Activated T-helper 1 cell treated with anti-CD3 and anti-CD28 coated beads, Interleukin-12 subunit alpha, Interleukin-12 subunit beta, Interleukin-2, Interleukin-4 antibody, amounts not matched to agents 30 ng/mL and 10 ng/mL and 1 ng/mL, durations not matched to agents 14 hours and 24 hours and 36 hours (primary cell): ENCODE measurements around the gene POLR2C. TPM values are rescaled to one million over a fixed set of nuclear protein-coding genes. Genes with fewer than 3 reads are reported as not detected.

Experiments
- DNase-seq: peaks from one replicate; pipeline ENCODE4 v3.0.0; 2021; ENCODE audit warnings: low spot score
- H3K27ac Mint-ChIP-seq: one replicate; pipeline ENCODE4 v1.8.0; 2021; ENCODE audit warnings: mild to moderate bottlenecking, mixed read lengths
- H3K27me3 Mint-ChIP-seq: one replicate; pipeline ENCODE4 v1.8.0; 2022; ENCODE audit warnings: mild to moderate bottlenecking, moderate library complexity, mixed read lengths; ENCODE audit not compliant: insufficient read depth
- H3K36me3 Mint-ChIP-seq: one replicate; pipeline ENCODE4 v1.8.0; 2021; ENCODE audit warnings: low read depth, mixed read lengths
- H3K4me1 Mint-ChIP-seq: one replicate; pipeline ENCODE4 v1.8.0; 2021; ENCODE audit warnings: low read depth, mixed read lengths
- H3K4me3 Mint-ChIP-seq: one replicate; pipeline ENCODE4 v1.8.0; 2021; ENCODE audit warnings: mild to moderate bottlenecking, moderate library complexity, mixed read lengths
- H3K9me3 Mint-ChIP-seq: one replicate; pipeline ENCODE4 v1.8.0; 2021; ENCODE audit warnings: mixed read lengths
- intact Hi-C: fragments of 100-400 bp; cut with micrococcal nuclease; formaldehyde crosslinking; loops from one replicate; pipeline ENCODE4 v1.15.1; 2024
- total RNA-seq: library from RNA; stranded (reverse); gene quantifications from 2 replicates; pipeline ENCODE4 v1.2.3, GENCODE V29; 2022

Gene POLR2C
- total RNA-seq, 1 donor from 2014 or later, result 90.9 TPM

GRCh38 chr16:57514791-57515600 is 52.5 kb downstream of the POLR2C start:
- Mint-ChIP-seq H3K4me3 (no peak overlapping the region), H3K36me3 (peaks cover 6% of the 10 kb centered on the region), H3K27me3 (no peaks in the 10 kb centered on the region), H3K9me3 (no peaks in the 10 kb centered on the region), H3K27ac (no peak overlapping the region), H3K4me1 (peaks cover 2% of the 10 kb centered on the region)
- no peak for DNase-seq
- intact Hi-C loops, result no loop called here

GRCh38 chr16:57516176-57516725 is 53.8 kb downstream of the POLR2C start:
- no peak overlapping the region for H3K27ac Mint-ChIP-seq
- H3K36me3 Mint-ChIP-seq, result peaks cover 9% of the 10 kb centered on the region
- DNase-seq, result no peak
- H3K4me1 Mint-ChIP-seq, result peaks cover 6% of the 10 kb centered on the region
- H3K4me3 Mint-ChIP-seq, result no peak overlapping the region
- intact Hi-C loops, result no loop called here
- no peaks in the 10 kb centered on the region for H3K9me3 Mint-ChIP-seq
- no peaks in the 10 kb centered on the region for H3K27me3 Mint-ChIP-seq

GRCh38 chr16:57516773-57517172 is 54.3 kb downstream of the POLR2C start:
- Mint-ChIP-seq H3K36me3 (peaks cover 9% of the 10 kb centered on the region), H3K4me1 (peaks cover 6% of the 10 kb centered on the region), H3K27ac (no peak overlapping the region), H3K9me3 (no peaks in the 10 kb centered on the region), H3K4me3 (no peak overlapping the region), H3K27me3 (no peaks in the 10 kb centered on the region)
- intact Hi-C loops, result no loop called here
- no peak for DNase-seq

GRCh38 chr16:57517397-57518367 is 55.2 kb downstream of the POLR2C start:
- Mint-ChIP-seq H3K4me3 (no peak overlapping the region), H3K27ac (no peak overlapping the region), H3K9me3 (no peaks in the 10 kb centered on the region), H3K36me3 (peaks cover 9% of the 10 kb centered on the region), H3K4me1 (peaks cover 15% of the 10 kb centered on the region), H3K27me3 (no peaks in the 10 kb centered on the region)
- intact Hi-C loops, result no loop called here
- DNase-seq, result no peak

GRCh38 chr16:57518520-57518919 is 56.0 kb downstream of the POLR2C start:
- intact Hi-C loops, result no loop called here
- Mint-ChIP-seq H3K27ac (no peak overlapping the region), H3K9me3 (no peaks in the 10 kb centered on the region), H3K27me3 (no peaks in the 10 kb centered on the region), H3K4me3 (no peak overlapping the region), H3K4me1 (peaks cover 21% of the 10 kb centered on the region), H3K36me3 (peaks cover 9% of the 10 kb centered on the region)
- DNase-seq, result no peak

GRCh38 chr16:57518922-57519321 is 56.4 kb downstream of the POLR2C start:
- Mint-ChIP-seq H3K27ac (no peak overlapping the region), H3K27me3 (no peaks in the 10 kb centered on the region)
- intact Hi-C loops, result loop anchor here (1.0 kb wide), 5 partner anchors 43 to 482 kb away; partner anchors contain the start of gene USB1

GRCh38 chr16:57519796-57520360 is 57.4 kb downstream of the POLR2C start:
- Mint-ChIP-seq H3K4me3 (no peak overlapping the region), H3K4me1 (peaks cover 21% of the 10 kb centered on the region), H3K27ac (peak overlapping the region; percentile 65), H3K27me3 (no peaks in the 10 kb centered on the region), H3K9me3 (no peaks in the 10 kb centered on the region), H3K36me3 (peaks cover 6% of the 10 kb centered on the region)
- intact Hi-C loops, result loop anchor here (1.0 kb wide), 6 partner anchors 44 to 481 kb away; partner anchors contain the start of genes POLR2C and USB1
- DNase-seq, result peak; percentile 69

More at GRCh38 chr16:57518922-57519321, 56.4 kb downstream of the POLR2C start:
- Mint-ChIP-seq H3K4me1 (peaks cover 21% of the 10 kb centered on the region), H3K9me3 (no peaks in the 10 kb centered on the region), H3K36me3 (peaks cover 8% of the 10 kb centered on the region), H3K4me3 (no peak overlapping the region)
- DNase-seq, result no peak

Other genes with a start within 250 kb of the POLR2C start
- gene ARL2BP, start 217.4 kb upstream of the POLR2C start, total RNA-seq, result 29.1 and 29.7 TPM in 2 replicates
- 0.26 TPM in 1 of 2 replicates, not detected in the other for gene PLLP, start 178.0 kb upstream of the POLR2C start, total RNA-seq
- 11.4 and 11.5 TPM in 2 replicates for gene CCL22, start 103.9 kb upstream of the POLR2C start, total RNA-seq
- gene CX3CL1, start 90.2 kb upstream of the POLR2C start, total RNA-seq, result not detected in 2 replicates
- gene CCL17, start 57.9 kb upstream of the POLR2C start, total RNA-seq, result 1.3 and 1.6 TPM in 2 replicates
- gene CIAPIN1, start 15.3 kb upstream of the POLR2C start, total RNA-seq, result 98.0 and 98.4 TPM in 2 replicates
- gene COQ9, start 15.2 kb upstream of the POLR2C start, total RNA-seq, result 51.2 and 51.6 TPM in 2 replicates
- 4.4 and 4.9 TPM in 2 replicates for gene DOK4, start 23.8 kb downstream of the POLR2C start, total RNA-seq
- gene CCDC102A, start 73.9 kb downstream of the POLR2C start, total RNA-seq, result 5.7 and 7.3 TPM in 2 replicates
- gene ADGRG5, start 80.0 kb downstream of the POLR2C start, total RNA-seq, result 5.8 and 7.4 TPM in 2 replicates
- gene ADGRG1, start 166.0 kb downstream of the POLR2C start, total RNA-seq, result 6.4 and 7.7 TPM in 2 replicates
- not detected in 2 replicates for gene ADGRG3, start 205.6 kb downstream of the POLR2C start, total RNA-seq
- gene DRC7, start 232.1 kb downstream of the POLR2C start, total RNA-seq, result not detected in 2 replicates